Neural progenitor cell (in vitro differentiated cells): Measurements from ENCODE around the gene CARMIL1.

Experiments used
- CTCF ChIP-seq: fragments of 200-600 bp; sonication (generic); IDR thresholded peaks from 2 replicates; pipeline ENCODE4 v1.5.1; 2017; ENCODE audit warnings: antibody characterized with exemption, mild to moderate bottlenecking
- EZH2 ChIP-seq: fragments of 200-600 bp; sonication (generic); IDR thresholded peaks from 2 replicates; pipeline ENCODE4 v1.6.1; 2017; ENCODE audit warnings: antibody characterized with exemption, mild to moderate bottlenecking, moderate library complexity

- TF ChIP-seq CTCF: no peak
- no peak for TF ChIP-seq EZH2
Measured at GRCh38 chr6:25583906-25584305, 304.7 kb downstream of the CARMIL1 start.
